B cell (primary cell): ENCODE measurements around the gene ITPRIP. TPM values are rescaled to one million over a fixed set of nuclear protein-coding genes. Genes with fewer than 3 reads are reported as not detected.

Source experiments
- ATAC-seq: fragments of 200-7000 bp; cut with Tn5 transposase; one replicate; pipeline ENCODE4 v1.10.0; 2021; ENCODE audit warnings: low read depth, mild to moderate bottlenecking, moderate number of reproducible peaks, moderate library complexity
- CTCF ChIA-PET: fragments of 350-600 bp; sonication (Branson Sonifier 250); formaldehyde crosslinking; loops from one replicate; lab custom pipeline; 2021; ENCODE audit warnings: antibody characterized with exemption, inconsistent platforms; lab: Charles Lee
- POLR2A ChIA-PET: fragments of 350-600 bp; sonication (Branson Sonifier 250); formaldehyde crosslinking; loops from one replicate; lab custom pipeline; 2021; ENCODE audit warnings: antibody characterized with exemption; lab: Charles Lee
- DNase-seq: peaks from one replicate; pipeline ENCODE4 v3.0.0; 2013
- H2AFZ ChIP-seq: 2 replicates; pipeline ENCODE4 v1.6.1; 2012; ENCODE audit warnings: mild to moderate bottlenecking, low read depth, low read length; ENCODE audit not compliant: insufficient read depth, poor library complexity, severe bottlenecking
- H3K27ac ChIP-seq, 2 donors: 1 replicate in 1 of 2; 2 replicates in 1 of 2; pipeline ENCODE4 v1.5.1; 2012 to 2013; ENCODE audit warnings: low read length in 2 of 2, mild to moderate bottlenecking in 2 of 2, moderate library complexity in 1 of 2
- H3K27me3 ChIP-seq, 4 experiments: fragments of 200-600 bp in 1 of 4; sonication (generic) in 1 of 4; replicated peaks in 1 of 4; 1 replicate in 2 of 4; 2 replicates in 2 of 4; pipeline versions ENCODE4 v1.6.1 to v1.7.0; 2013 to 2016; ENCODE audit warnings: low read length in 3 of 4, mild to moderate bottlenecking in 2 of 4, mixed read lengths in 1 of 4, moderate library complexity in 1 of 4; ENCODE audit not compliant: insufficient read depth in 4 of 4, control insufficient read depth in 3 of 4; ENCODE audit errors: control extremely low read depth in 1 of 4
- H3K36me3 ChIP-seq, 2 experiments: replicated peaks in 1 of 2; 1 replicate in 1 of 2; 2 replicates in 1 of 2; pipeline versions ENCODE4 v1.6.1 to v1.7.1; 2013; ENCODE audit warnings: low read length in 1 of 2; ENCODE audit not compliant: insufficient read depth in 2 of 2, control insufficient read depth in 1 of 2; ENCODE audit errors: control extremely low read depth in 1 of 2, extremely low read depth in 1 of 2
- H3K4me1 ChIP-seq, 2 donors: fragments of 200-600 bp in 1 of 2; sonication (generic) in 1 of 2; 1 replicate in 1 of 2; 2 replicates in 1 of 2; pipeline versions ENCODE4 v1.5.1 to v1.6.1; 2013 to 2017; ENCODE audit warnings: low read length in 2 of 2; ENCODE audit not compliant: control insufficient read depth in 2 of 2, insufficient read depth in 2 of 2
- H3K4me2 ChIP-seq: replicated peaks from 2 replicates; pipeline ENCODE3; 2012; ENCODE audit warnings: mild to moderate bottlenecking, low read depth, low read length; ENCODE audit not compliant: poor library complexity, severe bottlenecking
- H3K4me3 ChIP-seq, 5 experiments: fragments of 200-600 bp in 1 of 5; sonication (generic) in 1 of 5; 1 replicate in 3 of 5; 2 replicates in 2 of 5; pipeline versions ENCODE4 v1.5.1 to v1.7.0; 2011 to 2016; ENCODE audit warnings: low read length in 4 of 5, mild to moderate bottlenecking in 4 of 5, low read depth in 2 of 5, control low read depth in 1 of 5, moderate library complexity in 1 of 5; ENCODE audit not compliant: insufficient read depth in 1 of 5; ENCODE audit errors: control extremely low read depth in 1 of 5, extremely low read depth in 1 of 5
- H3K79me2 ChIP-seq: fragments of 200-600 bp; sonication (generic); one replicate; pipeline ENCODE4 v1.6.0; 2016; ENCODE audit warnings: low read length; ENCODE audit not compliant: control insufficient read depth, insufficient read depth
- H3K9ac ChIP-seq: fragments of 200-600 bp; sonication (generic); 2 replicates; pipeline ENCODE4 v1.6.1; 2017; ENCODE audit warnings: mild to moderate bottlenecking, low read length, moderate library complexity
- H3K9me3 ChIP-seq, 3 donors: one replicate each; pipeline versions ENCODE4 v1.6.1 to v1.7.1; 2013; ENCODE audit warnings: low read length in 2 of 3; ENCODE audit not compliant: control insufficient read depth in 2 of 3, insufficient read depth in 1 of 3; ENCODE audit errors: control extremely low read depth in 1 of 3
- H4K20me1 ChIP-seq: 2 replicates; pipeline ENCODE4 v1.6.0; 2012; ENCODE audit warnings: mild to moderate bottlenecking, low read length; ENCODE audit not compliant: insufficient read depth, control insufficient read depth, poor library complexity, severe bottlenecking
- H3K27ac Mint-ChIP-seq: one replicate; pipeline ENCODE4 v1.8.0; 2021; ENCODE audit warnings: mixed read lengths
- H3K27me3 Mint-ChIP-seq: one replicate; pipeline ENCODE4 v1.8.0; 2021; ENCODE audit warnings: mixed read lengths
- H3K4me1 Mint-ChIP-seq: one replicate; pipeline ENCODE4 v1.8.0; 2021; ENCODE audit warnings: mixed read lengths
- H3K4me3 Mint-ChIP-seq: one replicate; pipeline ENCODE4 v1.8.0; 2021; ENCODE audit warnings: mixed read lengths
- H3K9me3 Mint-ChIP-seq: one replicate; pipeline ENCODE4 v1.8.0; 2022; ENCODE audit warnings: mixed read lengths; ENCODE audit not compliant: insufficient read depth
- CTCF ChIP-seq: fragments of 200-600 bp; IDR thresholded peaks from one replicate; pipeline ENCODE4 v1.8.0; 2022; ENCODE audit warnings: antibody characterized with exemption, mild to moderate bottlenecking
- EZH2 ChIP-seq: IDR thresholded peaks from 2 replicates; pipeline ENCODE4 v1.6.1; 2012; ENCODE audit warnings: borderline replicate concordance, low read depth, mild to moderate bottlenecking, moderate library complexity, low read length; ENCODE audit not compliant: insufficient read depth, poor library complexity, severe bottlenecking
- WGBS: methylation state at CpG from one replicate; pipeline ENCODE4 v1.1.5; 2013; ENCODE audit warnings: missing lambda C conversion rate; ENCODE audit not compliant: insufficient coverage; 5-methylcytosine and 5-hydroxymethylcytosine counted together
- intact Hi-C: fragments of 100-400 bp; cut with micrococcal nuclease; formaldehyde crosslinking; loops from one replicate; pipeline ENCODE4 v1.10.0; 2022
- polyA plus RNA-seq: library from polyadenylated mRNA; depleted of rRNA; stranded (reverse); fragments of >200 nt; gene quantifications from 2 replicates; pipeline ENCODE4 v1.2.3, GENCODE V29; 2012
- total RNA-seq, 2 donors: library from RNA; stranded (reverse); fragments of 120-200 nt in 1 of 2; gene quantifications; 1 replicate in 1 of 2; 2 replicates in 1 of 2; pipeline versions ENCODE4 v1.2.3 to v1.2.4, GENCODE V29; 2013 to 2022

ITPRIP gene
- total and polyA plus RNA-seq, 2 donors (not counting 1 experiment from before 2014, with no cell fraction given): 22.5 to 28.5 TPM

GRCh38 chr10:104311184-104311720 is 27.0 kb downstream of the ITPRIP start:
- WGBS: 100% methylated on average over 4 of the region's 5 CpGs
- H3K27me3 Mint-ChIP-seq: no peaks in the 10 kb centered on the region
- peaks cover 17% of the 10 kb centered on the region for H3K4me1 Mint-ChIP-seq
- Histone ChIP-seq H3K79me2 (peaks cover 14% of the 10 kb centered on the region), H3K4me1 (peaks cover 10 to 15% of the 10 kb centered on the region in 2 donors), H3K27me3 (no peaks in the 10 kb centered on the region), H3K4me3 (no peak overlapping the region), H2AFZ (no peak overlapping the region), H4K20me1 (peaks cover 65% of the 10 kb centered on the region), H3K9ac (no peak overlapping the region), H3K9me3 (no peaks in the 10 kb centered on the region), H3K27ac (no peak overlapping the region), H3K36me3 (peaks cover 0 to 54% of the 10 kb centered on the region in 2 experiments), H3K4me2 (no peak overlapping the region)
- H3K4me3 Mint-ChIP-seq: no peak overlapping the region
- DNase-seq (no peak), ATAC-seq (no peak)
- intact Hi-C loops: no loop called here
- ChIA-PET POLR2A (no interaction called here), CTCF (interaction anchor here (1.3 to 23.3 kb wide), 3 partner anchors 10 to 37 kb away, joined by 3 to 594 read pairs (median 7); partner anchors contain the start of gene CFAP58)
- peak overlapping the region; percentile 20 for H3K27ac Mint-ChIP-seq
- TF ChIP-seq CTCF: no peak
- TF ChIP-seq EZH2: no peak
- H3K9me3 Mint-ChIP-seq: no peaks in the 10 kb centered on the region
